Inflammatory macrophage treated with lipopolysaccharide for 1 hour (primary cell): ENCODE results near the gene PRRX1.

ENCODE experiments used
- DNase-seq, 2 donors: peaks; one replicate each; pipeline ENCODE4 v3.0.0-alpha.2; 2020 to 2022

Gene PRRX1

DNA sequence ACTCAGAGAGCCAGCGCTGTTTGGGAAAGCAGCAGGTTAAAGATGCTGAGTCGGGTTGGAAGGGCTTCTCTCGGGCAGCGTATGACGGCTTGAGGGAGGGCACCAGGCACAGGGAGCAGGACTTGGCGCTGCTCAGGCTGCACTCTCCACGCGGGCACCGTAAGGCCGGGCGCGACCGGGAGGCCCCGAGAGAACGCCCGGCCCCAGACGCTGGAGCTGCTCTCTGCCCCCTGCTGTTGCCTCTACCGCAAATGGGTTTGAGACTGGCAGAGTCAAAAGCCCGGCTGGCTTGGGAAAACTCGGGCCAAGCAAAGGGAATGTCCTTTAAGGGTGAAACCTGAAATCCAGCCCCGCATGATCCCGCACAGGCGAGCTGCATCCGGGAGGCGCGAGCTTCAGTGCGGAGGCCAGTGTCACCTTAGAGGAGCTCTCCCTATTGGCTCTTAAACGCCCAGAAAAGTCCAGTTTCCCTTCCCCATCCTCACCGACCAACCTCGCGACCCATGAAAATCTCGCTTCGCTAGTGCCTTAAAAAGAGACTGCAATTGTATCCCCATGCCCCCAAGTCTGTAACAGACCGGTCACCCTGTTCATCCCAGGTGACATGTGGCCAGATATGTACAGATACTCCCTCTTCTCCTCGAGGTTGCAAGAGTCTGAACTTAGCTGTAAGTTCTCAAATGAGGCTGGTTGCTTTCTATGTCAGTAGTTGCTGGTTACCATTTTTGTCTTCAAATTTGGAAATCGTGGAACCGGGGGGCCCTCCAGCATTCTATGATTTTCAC is 1.1 kb downstream of the PRRX1 start:
- DNase-seq: no peak

DNA sequence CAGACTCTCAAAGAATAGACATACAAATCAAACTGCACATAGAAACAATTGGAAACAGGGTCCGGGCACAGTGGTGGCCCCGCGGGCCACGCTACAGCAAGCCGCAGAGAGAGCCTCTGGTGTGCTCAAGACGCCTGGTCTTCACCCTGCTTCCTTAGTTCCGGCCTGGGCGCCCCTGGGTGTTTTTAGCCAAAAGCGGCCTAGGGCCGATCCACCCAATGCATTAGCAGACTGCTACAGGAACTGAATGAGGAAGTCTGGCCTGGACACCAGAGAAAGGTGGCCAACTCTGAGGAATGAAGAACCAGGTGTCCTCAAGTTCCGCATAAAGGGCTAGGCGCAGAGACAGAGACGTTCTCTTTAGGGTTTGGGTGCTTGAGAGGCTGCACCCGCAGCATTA is 1.7 kb downstream of the PRRX1 start:
- no peak for DNase-seq

- no peak for DNase-seq
These were observed 2.8 kb downstream of the PRRX1 start for GRCh38 chr1:170666541-170667254.

- DNase-seq: peak in 1 of 2 donors; percentile 12
These were observed 4.5 kb downstream of the PRRX1 start for GRCh38 chr1:170668209-170669106.

GRCh38 chr1:170669107-170669445 is 5.1 kb downstream of the PRRX1 start:
- DNase-seq: no peak

DNA sequence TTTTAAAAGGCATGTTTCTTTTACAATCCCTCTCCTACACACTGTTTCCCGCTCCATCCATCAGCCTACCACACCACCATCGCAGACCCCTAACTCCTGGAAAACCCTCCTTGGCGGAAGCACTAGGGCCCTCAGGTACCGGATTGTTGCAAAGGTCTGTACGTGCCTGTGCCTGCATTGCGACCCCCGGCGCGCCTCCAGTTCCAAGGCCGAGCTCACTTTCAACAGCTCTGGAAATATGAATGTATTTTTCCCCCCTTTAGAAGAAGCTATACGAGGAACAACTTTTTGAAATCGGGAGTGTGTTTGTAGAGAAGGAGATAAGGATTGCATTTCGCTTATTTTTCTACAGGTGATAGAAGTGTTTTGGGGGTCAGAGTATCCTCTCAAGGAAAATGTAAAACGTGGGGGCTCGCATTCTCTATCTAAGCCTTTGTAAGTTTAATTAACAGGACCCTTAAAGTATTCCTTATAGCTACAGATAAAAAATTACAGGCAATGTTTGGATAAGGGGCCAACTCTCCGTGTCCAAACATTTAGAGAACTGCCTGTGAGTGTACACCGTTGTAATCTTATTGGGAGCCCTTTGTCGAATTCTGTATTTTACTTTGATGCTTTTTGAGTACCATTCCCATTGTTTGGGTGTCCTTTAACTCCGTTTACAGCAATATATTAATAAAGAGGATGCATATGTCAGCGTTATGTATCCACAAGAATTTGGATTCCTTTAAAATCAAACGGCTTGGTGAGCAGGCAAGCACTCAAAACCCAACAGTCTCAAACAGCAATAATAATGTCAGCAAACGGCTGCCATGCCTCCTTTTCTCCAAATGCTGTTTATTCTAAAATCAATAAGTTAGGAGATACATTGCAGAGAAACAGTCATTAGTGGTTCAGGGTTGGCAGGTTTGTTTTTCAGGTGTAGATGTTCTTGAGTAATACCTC is 5.9 kb downstream of the PRRX1 start:
- DNase-seq: no peak

DNA sequence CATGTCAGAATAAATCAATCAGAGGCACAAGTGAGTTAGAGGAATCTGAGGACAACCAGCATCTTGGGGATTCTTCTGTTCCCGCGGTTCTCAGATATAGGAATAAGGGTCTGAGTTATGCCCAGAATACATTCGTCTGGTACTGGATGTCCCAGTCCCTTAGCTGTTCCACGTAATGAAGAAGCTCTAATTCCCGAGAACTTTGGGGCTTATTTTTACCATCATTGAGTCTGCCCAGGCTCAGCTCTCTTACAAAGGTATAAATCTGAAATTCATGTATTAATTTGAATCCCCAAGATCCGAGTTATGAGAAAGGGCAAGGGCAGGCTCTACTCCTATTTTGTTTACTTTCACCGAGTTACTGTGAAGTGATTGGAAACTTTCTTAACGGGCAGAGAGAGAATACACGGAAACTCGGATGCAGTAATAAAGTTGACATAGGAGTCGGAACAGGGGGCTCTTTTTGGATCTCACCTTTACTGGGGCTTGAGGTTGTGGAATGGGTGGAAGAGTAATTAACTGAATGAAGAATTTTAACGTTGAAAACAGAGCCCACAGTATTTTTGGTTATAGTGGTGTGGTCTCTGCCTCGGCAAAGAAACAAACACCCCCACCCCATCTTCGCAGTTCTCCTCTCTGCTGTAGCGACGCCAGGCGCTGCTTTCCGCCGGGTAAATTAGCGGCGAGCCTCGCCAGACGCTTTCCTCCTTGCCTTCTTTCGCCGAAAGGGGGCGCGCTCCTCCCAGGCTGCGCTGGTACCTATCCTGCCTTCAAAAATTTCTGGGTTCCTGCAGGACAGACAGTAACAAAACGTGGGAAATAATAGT is 7.1 kb downstream of the PRRX1 start:
- DNase-seq: no peak

DNA sequence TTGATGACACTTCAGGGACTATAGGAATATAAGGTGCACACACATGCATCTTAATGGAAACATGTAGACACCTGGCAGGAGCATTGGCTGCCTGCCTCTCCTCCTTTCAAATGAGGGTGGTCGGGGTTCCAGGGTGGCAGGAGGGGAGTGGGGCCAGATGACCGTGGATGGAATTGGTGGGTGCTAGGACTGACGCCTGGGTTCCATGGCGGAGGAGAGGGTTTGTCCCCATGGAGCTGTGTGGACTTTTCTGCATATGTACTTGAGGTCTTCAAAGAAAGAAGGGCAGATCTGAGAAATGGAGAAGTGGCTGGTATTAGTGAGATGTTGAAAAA is 7.7 kb downstream of the PRRX1 start:
- no peak for DNase-seq

- DNase-seq: no peak
These were observed 8.4 kb downstream of the PRRX1 start for GRCh38 chr1:170672316-170672715.

DNA sequence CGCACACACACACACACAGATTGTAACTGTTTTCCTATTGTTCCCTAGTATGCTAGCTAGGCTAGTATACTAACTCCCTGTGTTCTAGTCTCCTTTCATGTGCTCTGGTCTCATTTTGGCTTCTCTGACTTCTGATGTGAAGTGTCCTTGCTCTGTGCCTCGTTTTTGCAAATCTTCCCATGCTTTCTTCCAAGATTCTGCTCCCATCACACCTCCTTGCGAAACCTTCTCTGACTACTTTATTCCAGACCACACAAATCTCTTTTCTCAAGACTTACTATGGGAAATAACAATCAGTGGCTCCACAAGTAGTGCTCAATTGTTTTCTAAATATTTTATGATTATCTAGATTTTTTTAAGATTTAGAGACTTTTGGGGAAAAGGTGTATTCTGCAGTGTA is 10.3 kb downstream of the PRRX1 start:
- DNase-seq: no peak

GRCh38 chr1:170674986-170675385 is 11.1 kb downstream of the PRRX1 start:
- DNase-seq: no peak

DNA sequence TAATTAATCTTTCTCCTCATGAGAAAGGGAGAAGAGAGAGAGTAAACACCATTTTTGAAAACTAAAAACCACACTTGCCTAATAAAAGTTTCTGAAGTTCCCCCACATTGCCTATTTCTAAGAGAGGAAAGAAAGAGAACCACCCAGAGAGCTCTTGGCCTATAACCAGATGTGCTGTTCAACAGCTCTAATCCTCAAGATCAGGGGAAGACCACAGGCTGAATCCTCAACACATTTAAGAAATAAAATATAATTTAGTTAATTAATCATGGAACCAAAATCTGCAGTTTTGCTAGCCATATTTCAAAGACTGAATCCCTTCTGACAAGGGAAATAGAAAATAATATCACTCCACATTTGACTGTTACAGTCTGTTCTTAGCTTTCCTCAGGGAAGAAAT is 11.9 kb downstream of the PRRX1 start:
- DNase-seq: no peak

- no peak for DNase-seq
These were observed 12.7 kb downstream of the PRRX1 start for GRCh38 chr1:170676628-170677027.

- no peak for DNase-seq
These were observed 14.2 kb downstream of the PRRX1 start for GRCh38 chr1:170678027-170678600.

DNA sequence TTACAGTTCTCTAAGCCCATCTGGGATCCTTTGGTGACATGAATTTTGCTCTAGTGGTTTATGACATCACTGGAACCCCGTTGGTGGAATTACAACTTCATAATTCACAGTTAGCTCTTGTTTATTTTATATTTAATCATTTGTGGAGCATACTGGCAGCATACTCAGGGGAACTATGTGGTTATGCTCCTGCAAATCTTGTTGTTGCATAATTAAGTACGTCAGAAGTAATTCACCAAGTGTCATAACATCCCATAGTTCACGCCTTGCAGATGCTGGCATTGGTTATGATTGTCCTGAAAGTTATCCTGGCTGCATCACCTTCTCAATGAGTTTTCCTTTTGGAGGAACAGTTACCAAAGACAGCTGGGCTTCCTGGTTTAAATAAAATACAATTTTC is 16.5 kb downstream of the PRRX1 start:
- DNase-seq: no peak

DNA sequence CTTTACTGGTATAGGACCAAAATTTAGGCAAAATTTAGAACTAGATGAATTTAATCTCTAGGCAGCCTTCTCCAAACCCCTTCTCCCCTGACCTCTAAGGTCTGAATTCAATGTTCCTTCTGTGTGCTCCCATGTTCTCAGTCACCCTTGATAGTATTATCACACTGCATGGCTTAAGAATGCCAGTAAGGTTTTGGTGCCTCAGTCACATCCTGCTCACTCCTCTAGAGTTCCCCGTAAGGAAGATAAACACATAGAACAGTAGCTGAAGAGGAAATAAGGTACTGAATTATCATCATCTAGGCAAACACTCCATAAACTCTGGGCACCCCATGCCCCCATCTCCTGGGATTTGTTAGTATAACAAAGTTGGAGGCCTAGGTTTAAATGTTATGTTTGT is 18.2 kb downstream of the PRRX1 start:
- DNase-seq: no peak

DNA sequence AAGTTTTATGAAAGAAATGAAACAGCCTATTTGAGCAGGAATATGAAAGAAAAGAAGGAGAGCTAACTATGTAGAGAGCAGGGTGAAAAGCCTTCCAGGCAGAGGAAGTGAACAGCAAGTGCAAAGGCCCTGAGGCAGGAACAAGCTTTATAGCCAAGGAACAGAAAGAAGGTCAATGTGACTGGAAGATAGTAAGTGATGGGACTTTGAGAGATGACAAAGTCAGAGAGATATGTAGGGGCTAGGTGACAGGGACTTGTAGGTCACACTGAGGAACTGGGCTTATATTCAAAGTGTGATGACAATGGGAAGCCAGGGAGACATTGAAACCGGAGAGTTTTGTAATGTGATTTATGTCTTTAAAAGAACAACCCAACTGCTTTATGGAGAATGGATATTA is 18.9 kb downstream of the PRRX1 start:
- DNase-seq: no peak

- no peak for DNase-seq
These were observed 21.2 kb downstream of the PRRX1 start for GRCh38 chr1:170685166-170685565.

GRCh38 chr1:170686291-170686690 is 22.4 kb downstream of the PRRX1 start:
- no peak for DNase-seq

GRCh38 chr1:170687621-170688020 is 23.7 kb downstream of the PRRX1 start:
- DNase-seq: no peak

GRCh38 chr1:170691258-170691657 is 27.3 kb downstream of the PRRX1 start:
- no peak for DNase-seq
